ENCODE data around the gene COX5A.
"Not testable (repeated sequence)": the region's sequence is repeated elsewhere in the genome, so short reads cannot be mapped to it uniquely, and the experiment has no call there.

The COX5A gene

DNA sequence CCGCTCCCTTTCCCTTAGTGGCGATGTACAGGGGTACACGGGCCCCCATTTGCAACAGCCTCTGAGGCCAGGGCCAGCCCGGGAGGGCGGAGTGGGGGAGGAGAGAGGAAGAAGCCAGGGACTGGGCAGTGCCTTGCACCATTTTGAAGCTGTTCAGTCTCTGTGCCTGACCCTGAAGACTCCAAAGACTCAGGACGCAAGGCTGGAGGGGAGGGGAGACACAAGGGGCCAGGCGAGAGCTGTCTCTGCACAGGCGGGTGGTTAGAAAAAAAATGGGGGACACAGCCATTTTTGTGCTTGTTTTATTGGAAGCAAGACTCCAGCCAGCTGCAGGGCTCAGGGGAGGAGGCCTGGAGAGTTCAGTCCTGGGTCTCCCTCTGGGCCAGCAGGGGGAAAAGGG lies 17.1 kb upstream of the COX5A start:
- no peak for DNase-seq

- no peak for DNase-seq
Observed at GRCh38 chr15:74954515-74954914, 16.6 kb upstream of the COX5A start.

GRCh38 chr15:74951006-74951405 lies 13.1 kb upstream of the COX5A start:
- no peak for DNase-seq

GRCh38 chr15:74950078-74950908 lies 12.4 kb upstream of the COX5A start:
- peak; percentile 47 to 84 (median 63) for DNase-seq

DNA sequence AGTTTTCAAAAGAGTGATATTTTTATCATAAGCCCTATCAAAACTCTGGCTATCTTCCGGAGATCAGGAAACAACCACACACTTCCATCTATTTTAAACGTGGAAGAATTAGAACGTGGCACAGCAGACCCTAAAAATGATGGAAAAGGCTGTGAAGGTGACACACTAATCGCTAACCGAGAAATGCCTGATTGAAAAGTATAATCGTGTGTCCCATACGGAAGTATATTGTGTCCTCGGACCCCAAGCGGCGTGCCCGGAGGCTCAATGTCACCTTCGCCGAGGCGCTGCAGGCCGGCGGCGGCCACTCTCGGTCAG lies 642 bp downstream of the COX5A start:
- DNase-seq, result no peak

GRCh38 chr15:74935193-74935592 lies 2.7 kb downstream of the COX5A start:
- DNase-seq, result not testable (repeated sequence)

- no peak for DNase-seq
Observed at GRCh38 chr15:74933573-74933972, 4.3 kb downstream of the COX5A start.

DNA sequence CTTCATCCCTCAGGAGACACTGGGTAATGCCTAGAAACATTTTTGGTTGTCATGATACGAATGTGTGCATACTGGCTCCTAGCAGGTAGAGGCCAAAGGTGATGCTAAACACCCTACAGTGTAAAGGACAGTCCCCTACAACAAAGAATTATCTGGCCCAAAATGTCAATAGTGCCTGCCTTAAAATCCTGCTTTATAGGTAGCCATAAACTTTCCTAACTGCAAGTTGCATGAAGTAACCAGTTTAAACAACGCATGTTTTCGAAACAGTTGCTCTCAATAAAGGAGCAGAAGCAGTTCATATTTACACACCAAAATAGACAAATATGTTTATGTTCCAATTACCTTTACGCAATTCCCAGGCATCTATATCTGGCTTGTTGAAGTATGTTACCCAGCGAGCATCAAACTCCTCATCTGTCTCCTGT lies 9.1 kb downstream of the COX5A start:
- no peak for DNase-seq

GRCh38 chr15:74924525-74924924 lies 13.3 kb downstream of the COX5A start:
- DNase-seq, result no peak

DNA sequence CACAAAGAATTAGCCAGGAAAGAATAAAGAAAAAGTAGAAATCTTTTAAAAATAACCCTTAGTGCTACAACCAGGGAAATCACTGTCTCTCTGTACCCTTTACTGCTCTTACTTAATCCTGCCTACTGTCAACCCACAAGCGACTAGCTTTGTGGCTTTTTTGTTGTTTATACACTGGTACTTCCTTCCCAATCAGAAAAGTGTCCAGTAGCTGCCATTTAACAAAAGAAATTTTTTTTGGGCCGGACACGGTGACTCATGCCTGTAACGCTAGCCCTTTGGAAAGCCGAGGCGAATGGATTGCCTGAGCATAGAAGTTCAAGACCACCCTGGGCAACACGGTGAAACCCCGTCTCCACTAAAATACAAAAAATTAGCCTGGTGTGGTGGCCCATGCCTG lies 17.4 kb downstream of the COX5A start:
- DNase-seq, result no peak

GRCh38 chr15:74917676-74918075 lies 20.2 kb downstream of the COX5A start:
- no peak for DNase-seq

GRCh38 chr15:74913799-74914198 lies 24.1 kb downstream of the COX5A start:
- DNase-seq, result not testable (repeated sequence)

DNA sequence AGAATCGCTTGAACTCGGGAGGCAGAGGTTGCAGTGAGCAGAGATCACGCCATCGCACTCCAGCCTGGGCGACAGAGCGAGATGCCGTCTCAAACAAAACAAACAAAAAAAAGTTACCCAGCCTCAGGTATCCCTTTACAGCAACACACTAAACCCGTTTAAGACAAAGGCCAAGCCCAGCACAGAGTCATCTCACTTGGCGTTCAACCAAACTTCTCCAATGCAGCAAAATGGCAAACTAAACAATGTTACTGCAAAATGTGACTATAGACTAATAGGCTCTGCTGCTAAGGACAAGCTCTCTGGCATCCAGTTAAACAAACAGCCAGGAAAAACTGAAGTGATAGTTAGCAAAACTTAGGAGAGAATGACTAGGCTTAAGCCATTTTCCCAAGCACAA lies 24.8 kb downstream of the COX5A start:
- DNase-seq, result no peak

DNA sequence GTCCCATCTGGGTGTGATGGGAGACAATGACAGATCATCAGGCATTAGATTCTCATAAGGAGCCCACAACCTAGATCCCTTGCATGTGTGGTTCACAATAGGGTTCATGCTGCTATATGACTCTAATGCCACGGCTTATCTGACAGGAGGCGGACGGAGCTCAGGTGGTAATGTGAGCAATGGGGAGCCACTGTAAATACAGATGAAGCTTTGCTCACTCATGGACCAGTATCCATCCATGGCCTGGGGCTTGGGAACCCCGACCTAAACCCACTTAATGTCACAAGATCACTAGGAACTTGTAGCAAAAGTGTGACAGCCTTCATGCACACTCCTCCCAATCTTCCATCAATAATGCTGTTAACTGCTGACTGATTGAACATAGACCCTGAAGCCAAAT lies 29.2 kb downstream of the COX5A start:
- DNase-seq, result no peak

DNA sequence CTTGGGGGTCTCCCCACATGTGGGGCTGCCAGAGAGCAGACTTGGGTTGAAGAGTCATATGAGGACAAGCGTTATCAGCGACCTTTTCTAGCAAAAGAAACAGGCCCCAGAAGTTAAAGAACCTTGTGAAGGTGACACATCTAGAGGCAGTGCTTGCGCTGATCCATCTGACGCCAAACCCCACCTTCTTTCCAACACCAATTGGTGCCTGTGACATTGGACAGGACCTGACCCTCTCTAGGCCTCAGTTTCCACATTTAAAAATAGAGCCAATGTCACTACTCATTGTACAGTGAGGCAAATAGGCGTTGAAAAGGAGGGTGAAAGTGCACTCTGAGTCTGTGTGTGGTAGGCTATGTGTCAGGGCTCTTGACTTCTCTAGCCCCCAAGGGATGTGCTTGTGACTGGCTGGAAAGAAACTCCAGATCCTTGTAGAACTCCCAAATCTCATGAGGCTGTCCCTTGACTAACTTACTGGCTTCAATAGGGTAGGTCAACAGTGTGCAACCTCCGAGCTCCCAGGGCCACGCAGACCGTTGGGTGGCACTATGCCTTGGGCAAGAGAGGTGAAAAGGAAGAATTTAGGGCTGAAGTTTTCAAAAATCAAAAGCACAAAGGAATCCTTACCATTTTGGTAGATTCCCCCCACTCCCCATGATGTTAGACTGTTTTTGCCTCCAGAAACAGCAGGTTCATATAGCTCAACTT lies 30.6 kb downstream of the COX5A start:
- DNase-seq, result no peak

- DNase-seq, result peak; percentile 43 to 68 (median 58)
Observed at GRCh38 chr15:74906450-74907162, 31.3 kb downstream of the COX5A start, which contains the start of gene FAM219B. Gene FAM219B, minus strand, starts transcription at chr15:74906851. Its CDS starts 51 bp downstream, at chr15:74906800.

- DNase-seq, result peak in 3 of 6 experiments; percentile 22 to 68 (median 44)
Observed at GRCh38 chr15:74906067-74906449, 31.8 kb downstream of the COX5A start.

DNA sequence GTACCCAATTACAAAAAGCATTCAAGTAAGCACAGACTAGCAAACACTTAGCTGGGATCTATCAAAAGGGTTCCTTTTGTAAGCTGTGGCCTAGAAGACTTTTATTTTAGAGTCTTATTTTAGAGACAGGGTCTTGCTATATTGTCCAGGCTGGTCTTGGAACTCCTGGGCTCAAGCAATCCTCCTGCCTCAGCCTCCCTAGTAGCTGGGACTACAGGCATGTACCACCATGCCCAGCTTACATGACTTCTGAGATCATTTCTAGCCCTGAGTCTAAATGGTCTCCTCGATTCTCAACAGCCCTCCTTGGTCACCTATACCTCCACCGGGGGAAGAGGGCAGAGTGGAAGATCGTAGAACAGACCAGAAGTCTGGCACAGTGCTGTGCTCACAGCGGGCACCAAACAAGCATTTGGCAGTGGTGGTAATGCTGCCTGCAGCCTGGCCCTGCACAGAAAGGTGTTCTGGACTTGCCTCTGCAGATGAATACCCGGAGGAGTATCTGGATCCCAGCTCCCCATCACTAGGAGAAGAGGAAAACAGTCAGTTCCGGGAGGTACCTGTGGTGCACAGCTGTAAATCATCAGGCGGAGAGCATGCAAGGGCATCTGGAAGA lies 33.6 kb downstream of the COX5A start:
- no peak for DNase-seq

- DNase-seq, result no peak
Observed at GRCh38 chr15:74903676-74904075, 34.2 kb downstream of the COX5A start.

DNA sequence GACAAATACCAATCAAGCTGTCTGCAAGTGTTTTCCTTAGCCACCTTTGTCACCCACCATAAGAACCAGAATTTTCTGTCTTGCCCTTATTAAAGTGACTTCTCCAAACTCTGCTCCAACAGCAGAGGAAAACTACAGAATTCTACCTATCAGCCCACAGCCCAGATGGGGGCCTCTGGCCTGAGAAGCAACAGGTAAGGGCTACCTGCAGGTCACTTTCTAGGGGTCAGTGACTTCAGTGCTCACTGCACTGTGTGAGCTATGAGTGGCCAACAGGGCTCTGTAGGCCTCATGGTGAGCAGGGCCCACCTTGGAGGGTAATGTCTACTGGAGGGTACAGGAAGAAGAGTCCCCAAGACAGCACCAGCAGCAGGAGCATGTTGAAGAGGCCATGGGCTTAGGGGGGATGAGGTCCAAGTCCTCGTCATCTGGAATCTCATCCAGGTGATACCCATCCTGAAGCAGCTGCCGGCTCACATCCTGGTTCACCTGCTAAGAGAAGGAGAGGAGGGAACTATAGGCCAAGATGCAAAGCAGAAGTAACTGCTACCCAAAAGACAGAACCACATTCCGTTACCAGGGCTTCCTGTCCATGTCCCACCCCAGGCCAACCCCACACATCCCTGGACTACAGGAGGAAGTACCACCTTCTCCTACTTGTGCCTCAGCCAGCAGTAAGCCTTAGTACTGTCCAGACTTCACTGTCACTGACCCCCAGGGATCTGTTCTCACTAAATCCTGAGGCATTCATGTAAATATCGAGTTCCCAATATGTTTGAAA lies 35.4 kb downstream of the COX5A start:
- DNase-seq, result no peak

DNA sequence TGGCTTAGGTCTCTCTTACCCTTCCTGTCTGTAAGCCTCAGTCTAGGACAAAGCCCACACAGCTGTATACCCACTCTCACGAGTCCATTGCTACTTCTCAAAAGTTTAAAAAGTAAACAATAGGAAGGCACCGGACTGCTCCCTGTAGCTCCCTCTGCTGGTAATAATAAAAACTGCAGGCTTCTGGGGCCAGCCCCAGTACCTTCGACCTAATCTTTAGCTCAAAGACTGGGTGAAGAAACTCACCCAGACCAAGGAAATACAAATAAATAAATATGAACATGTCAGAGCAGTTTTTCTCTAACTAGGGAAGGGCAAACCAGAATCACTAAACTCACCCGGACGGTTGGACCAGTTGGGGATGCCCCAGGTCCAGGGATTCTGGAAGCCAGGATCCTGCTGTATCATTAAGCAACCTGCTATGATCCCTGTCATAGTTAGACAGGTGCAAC lies 36.2 kb downstream of the COX5A start:
- DNase-seq, result peak in 5 of 6 experiments; percentile 25 to 77 (median 34)

DNA sequence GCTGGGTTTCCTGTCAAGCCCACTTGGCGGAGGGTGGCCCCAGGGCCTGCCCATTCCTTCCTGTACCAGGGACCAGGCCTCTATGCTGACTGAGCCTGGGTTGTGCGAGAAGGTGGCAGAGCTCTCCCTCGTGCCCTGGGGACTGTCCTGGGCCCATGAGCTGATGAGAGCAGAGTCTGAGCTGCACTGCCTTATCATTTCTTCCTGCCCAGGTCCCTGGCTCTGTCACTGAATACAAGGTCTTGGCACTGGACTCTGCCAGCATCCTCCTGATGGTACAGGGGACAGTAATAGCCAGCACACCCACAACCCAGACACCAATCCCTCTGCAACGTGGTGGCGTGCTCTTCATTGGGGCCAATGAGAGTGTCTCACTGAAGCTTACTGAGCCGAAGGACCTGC lies 40.6 kb downstream of the COX5A start:
- DNase-seq, result no peak

Data from stimulated activated naive CD4-positive, alpha-beta T cell (primary cell).